GM21529 (cell line): ENCODE data around the gene P4HB.
A peak's percentile ranks its signal among the peaks of the same experiment; 100 is the strongest.

ENCODE experiments used
- ATAC-seq: cut with Tn5 transposase; IDR thresholded peaks from one replicate; pipeline ENCODE4 v1.9.1; 2021; ENCODE audit not compliant: unreplicated experiment

P4HB gene

DNA sequence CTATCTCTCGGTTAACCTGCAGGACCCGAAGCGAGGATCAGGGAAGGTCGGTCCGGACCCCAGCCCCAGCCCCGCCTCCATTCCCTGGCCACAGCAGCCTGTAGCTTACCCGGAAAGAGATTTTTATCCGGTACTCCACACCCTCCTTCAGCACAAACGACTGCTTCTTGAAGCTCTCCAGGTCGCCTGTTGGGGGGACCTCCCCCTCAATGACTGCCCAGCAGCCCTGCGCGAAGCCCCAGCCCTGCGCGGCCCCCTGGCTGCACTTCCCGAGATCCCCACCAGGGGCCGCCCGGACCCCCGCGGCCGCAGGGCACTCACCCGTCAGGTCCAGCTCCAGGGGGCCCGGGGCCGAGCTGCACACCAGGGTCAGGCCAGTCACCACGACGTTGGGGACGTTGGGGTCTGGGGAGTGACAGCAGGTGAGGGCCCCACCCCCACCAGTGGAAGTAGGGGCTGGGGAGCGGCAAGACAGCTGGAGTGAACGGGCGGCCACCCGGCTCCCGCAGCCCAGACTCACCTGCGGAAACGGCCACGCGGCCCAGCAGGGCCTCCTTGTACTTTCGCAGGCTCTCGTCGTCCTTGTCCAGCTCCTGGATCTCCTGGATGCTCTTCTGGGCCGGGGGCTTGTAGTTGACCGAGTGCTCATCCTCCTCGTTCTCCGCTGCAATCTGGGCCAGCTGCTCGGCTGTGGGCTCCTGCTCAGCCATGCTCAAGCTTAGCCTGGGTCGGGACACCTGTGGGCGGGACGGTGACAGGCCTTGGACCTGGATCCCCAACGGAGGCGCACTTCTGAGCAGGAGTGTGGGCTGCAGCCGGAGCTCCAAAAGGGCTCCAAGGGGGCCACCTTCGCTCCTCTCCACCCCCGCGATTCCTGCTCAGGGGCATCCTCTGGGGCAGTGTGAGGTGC is 9.1 kb upstream of the P4HB start:
- ATAC-seq, result no peak

DNA sequence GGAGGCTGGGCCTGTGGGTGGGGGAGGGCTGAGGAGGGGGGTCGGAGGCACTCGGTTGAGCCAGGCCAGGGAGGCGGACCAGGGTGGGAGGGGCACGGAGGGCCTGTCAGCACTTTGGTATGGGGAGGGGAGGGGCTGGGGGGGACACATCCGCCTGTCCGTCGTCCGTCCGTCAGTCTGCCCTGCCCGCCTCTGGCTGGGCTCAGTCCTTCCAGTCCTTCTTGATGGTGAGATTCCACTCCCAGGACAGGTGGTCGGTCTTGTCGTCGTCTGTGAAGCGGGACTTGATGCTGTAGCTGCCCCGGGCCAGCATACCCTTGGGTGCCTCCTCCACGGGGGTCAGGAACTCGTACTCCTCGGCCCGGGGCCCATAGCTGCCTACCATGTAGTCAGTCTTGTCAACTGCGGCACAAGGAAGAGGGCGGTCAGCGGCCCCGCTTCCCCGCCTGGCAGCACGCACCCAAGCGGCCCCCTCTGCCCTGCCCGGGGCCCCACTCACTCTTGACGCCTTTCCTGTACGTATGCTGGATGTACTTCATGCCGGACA is 8.4 kb upstream of the P4HB start:
- ATAC-seq, result no peak

DNA sequence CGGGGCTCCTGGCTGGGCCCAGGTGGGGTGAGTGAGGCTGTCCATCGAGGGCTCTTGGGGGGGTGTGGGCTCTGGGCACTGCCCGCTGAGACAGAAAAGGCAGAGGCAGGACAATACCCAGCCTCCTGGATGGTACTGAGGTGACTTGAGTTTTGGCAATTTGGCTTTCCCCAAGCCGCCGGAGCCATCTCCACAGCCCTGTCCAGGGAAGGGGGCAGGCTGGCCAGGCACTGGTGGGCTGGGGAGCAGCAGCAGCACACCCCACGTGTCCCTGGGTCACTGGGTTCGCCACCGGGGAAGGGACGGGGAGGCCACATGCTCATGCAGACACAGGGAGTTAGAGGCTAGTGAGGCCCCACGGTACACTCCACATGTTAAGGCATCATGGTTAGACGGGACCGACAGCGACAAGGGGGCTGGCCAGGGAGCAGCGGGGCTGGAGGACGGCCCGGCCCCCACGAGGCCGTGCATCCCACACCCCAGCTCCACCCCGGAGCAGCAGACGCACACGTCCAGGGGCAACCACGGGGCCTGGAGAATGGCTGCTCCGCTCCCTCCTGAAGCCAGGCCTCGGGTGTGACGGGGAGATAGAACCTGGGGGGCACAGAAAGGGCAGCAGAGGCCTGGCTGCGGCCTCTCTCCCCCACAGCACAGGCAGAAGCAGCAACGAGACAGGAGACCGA is 7.8 kb upstream of the P4HB start:
- ATAC-seq, result no peak

DNA sequence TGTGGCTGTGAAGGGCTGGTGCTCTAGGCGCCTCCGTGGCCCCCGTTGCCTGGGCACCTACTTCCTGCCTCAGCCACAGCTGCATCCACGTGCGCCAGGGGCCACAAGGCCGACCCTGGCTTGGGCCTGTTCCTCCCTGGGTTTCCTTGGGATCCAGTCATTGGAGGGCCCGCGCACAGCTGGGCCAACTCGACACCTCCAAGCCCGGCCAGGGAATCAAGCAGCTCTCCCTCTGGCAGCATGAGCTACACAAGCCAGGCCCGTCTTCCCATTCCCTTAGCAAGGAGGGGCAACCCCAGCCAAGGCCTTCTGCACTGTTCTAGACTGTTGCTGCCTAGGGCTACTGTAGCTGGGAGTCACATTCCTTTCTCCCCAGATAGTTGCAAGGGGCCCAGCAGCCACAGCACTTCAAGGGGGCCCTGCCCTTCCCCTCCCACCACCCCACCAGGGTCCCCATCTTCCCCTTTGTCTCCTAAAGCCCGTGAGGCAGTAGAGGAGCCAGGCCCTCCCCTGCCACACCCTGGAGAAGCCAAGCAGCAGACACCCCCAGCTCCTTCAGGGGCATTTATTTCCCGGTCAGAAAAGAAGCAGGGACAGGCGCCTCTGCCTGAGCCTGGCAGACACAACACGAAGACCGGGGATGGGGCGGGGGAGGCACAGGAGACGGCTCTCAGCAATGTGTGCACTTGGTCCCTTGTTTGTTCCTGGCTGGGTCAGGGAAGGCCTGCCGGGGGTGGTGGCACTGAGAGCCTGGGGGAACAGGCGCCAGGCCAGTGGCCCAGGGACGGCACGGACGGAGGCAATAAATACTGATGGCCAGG is 7.0 kb upstream of the P4HB start:
- ATAC-seq, result no peak

DNA sequence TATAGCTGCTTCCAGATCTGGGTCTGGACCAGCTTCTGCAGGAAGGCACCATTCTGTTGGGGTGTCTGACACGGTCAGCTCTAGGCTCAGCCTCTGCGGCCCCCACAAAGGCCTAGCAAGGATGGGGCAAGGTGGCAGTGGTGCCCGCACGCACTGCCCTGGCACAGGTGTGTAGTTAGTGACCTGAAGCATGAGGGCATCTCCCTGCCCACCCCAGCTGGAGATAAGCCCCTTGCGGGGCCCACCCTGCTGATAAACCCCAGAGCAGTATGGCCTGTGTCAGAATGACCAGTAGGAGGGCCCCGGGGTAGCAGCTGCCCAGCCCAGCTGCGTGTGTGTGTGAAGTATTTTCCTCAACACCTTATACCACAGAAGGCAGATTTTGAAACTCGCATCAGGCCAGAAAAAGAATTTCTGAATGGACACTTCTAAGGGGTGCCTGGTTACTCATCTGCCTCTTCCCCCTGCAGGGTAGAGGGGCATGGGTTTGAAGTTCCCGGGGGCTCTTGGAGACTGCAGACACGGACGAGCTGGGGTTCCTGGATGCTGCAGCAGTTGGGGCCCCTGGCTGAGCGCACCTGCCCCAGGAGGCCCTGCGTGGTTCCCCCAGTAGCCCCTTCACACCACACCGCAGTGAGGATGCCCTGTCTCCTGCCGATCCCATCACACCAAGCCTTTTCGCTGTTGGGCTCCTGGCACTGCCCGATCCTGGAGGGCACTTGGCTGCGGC is 6.3 kb upstream of the P4HB start:
- ATAC-seq, result no peak

DNA sequence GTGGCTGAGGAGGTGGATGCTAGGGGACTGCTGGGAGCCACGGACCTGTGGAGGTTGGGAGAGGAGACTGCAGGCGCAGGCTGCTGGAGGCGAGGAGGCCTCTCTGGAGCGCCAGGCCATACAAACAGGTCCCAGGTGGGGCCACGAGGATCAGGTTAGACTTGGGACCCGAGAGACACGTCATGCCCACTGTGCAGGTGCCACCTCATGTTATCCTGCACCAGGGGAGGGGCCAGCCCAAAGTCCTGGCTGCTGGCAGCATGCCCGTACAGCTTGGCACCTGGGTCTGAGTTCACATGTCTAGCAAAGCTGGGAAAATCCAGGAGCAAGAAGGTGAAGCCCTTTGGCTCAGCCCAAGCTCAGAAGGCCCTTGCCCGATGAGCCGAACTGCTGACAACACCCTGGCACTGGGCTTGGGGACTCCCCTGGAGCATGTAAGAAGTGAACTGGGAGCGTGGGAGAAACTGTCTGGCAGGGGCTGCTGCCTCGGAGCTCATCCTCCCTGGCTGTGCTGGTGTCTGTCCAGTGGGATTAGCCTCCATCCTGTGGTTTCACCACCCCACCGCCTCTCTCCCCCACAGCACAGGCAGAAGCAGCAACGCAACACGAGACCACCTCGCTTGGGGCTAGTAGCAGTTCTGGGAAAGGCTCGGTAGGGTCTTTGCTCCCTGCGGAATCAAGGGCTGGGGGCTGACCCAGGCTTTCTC is 5.6 kb upstream of the P4HB start:
- ATAC-seq, result no peak

DNA sequence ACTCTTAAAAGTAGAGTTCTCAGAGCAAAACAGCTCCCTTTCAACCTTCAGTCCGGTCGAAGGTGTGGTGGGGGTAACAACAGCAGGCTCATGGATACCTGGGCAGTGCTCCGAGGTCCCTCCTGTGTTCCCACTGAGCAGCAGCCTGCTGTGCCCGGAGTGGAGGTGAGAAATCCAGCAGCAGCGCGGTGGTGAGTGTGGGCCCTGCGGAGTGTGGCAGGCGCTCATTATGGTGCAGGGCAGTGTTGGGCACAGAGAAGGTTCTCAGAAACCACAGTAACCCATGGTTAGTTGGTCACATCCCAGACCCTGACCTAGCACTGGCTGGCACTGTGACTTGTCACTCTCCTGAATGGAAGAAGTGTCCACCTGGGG is 5.0 kb upstream of the P4HB start:
- no peak for ATAC-seq

DNA sequence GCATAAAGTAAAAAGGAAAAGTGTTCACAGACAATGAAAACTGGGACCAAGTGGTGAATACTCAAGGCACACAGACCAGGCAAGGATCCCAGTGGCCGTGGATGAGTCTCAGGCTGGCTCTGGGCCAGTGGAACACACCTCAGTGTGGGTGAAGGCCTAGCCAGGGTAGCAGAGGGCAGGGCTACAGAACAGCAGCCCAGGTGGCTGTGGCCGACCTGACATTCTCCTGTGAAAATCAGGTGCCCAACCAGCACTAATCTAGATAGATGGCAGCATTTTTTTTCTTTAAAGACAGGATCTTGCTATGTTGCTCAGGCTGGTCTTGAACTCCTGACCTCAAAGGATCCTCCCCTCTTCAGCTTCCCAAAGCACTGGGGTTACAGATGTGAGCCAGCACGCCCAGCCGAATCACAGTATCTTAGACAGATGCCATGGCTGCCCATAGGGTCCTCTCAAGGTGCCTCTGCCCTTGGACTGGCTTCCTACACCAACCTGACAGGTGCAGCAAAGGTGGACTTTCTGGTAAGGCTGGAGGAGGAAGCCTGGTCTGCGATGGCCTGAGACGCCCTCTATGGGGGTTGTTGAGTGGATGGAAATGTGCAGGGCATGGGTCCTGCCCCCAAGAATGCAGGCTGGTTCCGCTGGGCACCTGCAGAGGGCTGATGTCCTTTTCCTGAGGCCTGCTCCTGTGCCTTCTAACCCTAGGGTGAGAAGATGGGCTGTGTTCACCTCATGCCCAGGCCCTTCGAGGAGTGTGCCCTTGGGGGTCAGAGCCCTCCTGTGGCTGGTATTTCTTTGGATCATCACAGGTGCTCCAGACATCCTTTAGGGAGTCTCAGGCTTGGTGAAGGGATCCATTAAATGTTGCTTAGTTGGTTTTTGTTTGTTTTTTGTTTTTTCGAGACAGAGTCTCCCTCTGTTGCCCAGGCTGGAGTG is 3.8 kb upstream of the P4HB start:
- ATAC-seq, result no peak

DNA sequence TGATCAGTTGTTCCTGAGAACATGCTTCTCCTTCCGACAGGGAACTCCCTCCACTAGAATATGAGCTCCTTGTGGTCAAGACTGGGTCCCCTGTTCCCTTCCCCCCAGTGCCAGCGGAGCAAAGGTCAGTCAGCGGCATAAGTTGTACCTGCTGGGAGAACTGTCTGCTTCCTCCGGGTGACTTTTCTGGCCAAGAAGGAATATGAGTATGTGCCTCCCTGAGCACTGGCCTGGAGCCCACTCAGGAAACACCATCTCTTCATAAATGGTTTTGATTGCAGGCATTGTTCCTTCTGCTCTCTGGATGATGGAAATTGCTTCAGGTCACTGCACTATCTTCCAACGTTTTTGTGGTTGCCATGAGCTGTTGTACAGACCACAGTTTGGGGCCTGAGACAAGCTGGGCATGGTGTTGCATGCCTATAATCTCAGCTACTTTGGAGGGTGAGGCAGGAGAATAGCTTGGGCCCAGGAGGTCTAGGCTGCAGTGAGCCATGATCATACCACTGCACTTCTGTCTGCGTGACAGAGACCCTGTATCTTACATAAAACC is 2.9 kb upstream of the P4HB start:
- no peak for ATAC-seq

DNA sequence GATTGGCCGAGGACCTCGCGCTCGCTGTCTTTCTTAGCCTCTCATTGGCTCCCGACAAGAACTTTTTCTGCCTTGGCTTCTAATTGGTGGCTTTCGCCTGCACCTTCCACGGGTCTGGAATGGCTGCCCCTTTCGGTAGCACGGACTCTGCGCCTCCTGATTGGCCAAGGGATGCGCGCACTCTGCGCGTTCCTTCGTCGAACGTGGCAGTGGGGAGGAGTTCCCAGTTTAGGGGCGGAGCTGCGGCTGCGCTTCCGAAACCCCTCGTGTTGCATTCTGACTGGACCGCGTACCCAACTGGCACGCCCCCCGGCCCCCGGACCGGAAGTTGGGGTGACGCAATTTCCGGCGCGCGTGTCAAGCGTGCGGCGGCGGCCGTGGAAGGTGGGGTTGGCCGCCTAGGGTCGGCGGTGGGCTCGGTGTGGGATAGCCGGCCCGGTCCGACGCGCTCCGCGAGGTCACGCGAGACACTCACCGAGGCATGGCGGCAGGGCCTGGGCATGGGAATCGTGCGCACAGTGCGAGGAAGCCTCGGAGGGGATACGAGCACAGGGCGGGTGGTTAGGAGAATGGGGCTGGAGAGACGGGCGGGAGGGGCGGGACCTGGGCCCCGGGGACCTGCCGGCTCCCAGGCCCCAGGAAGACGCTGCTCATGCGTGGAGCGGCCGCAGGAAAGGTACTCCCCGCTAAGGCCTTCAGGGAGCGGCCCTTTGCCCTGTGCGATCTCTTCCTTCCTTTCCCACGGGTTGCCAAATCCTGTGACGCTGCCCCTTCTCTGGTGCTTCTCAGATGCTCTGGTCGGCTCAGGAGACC is 627 bp upstream of the P4HB start:
- peak; percentile 75 for ATAC-seq

DNA sequence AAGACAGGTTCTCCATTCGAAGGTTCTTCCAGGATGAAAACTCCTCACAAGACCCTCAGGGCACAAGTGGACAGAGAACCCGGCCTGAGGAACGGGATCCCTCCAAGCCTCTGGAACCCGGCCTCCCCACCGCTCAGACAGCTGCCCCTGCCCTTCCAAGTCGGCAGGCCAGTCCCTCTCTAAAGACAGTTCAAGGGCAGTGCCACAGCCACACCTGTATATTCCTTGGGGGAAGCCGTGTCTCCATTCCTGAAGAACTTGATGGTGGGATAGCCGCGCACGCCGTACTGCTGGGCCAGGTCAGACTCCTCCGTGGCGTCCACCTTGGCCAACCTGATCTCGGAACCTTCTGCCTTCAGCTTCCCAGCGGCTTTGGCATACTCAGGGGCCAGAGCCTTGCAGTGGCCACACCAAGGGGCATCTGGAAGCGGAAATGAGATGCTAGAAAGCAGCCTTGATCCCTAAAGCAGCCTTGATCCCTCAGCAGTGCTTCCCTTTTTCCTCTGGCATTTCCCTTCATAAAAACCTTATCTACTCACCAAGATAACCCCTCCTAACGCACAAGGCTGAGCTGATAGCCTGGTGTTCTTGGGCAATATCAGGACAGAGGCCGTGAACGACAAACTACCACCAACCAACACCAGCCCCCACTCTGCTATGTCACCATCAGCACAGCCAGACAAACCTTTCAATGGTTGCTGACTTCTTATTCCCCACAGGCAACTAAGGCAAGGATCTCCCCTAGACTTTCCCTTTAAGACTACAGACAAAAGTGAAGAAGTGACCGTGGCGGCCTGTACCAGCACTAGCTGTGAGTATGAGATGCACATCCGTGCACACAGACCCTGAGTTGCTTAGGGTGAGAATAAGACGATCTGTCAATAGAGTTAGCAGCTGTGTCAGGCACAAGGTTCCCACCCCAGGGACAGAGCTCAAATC is 1.1 kb downstream of the P4HB start:
- ATAC-seq, result no peak

DNA sequence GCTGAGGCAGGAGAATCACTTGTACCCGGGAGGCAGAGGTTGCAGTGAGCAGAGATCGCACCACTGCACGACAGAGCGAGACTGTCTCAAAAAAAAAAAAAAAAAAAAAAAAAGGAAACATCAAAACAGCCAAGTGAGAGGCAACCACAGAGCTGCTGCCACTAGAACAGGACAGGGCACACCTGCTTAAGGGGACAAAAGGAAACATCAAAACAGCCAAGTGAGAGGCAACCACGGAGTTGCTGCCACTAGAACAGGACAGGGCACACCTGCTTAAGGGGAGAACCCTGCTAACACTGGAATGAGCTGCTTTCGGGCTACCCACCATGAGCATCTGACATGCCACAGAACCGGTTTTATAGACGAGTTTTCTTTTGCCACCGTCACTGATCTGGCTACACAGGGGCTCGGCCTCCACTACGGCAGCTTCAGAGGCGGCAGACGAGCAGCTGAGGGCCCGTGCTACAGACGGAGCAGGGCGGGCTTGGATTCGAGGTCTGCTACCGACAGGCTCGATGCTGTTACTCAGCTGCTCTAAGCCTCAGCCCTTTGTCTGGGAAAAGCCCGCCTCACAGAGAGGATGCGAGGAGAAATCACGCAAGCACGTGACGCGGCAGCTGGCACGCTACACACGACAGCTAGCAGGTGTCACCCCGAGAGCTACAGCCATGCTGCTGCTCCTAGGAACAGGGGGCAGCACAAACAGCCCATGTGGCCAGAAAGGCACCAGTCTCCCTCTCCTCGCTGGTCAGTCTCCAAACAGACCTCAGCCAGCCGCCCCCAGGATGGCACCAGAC is 2.0 kb downstream of the P4HB start:
- no peak for ATAC-seq

DNA sequence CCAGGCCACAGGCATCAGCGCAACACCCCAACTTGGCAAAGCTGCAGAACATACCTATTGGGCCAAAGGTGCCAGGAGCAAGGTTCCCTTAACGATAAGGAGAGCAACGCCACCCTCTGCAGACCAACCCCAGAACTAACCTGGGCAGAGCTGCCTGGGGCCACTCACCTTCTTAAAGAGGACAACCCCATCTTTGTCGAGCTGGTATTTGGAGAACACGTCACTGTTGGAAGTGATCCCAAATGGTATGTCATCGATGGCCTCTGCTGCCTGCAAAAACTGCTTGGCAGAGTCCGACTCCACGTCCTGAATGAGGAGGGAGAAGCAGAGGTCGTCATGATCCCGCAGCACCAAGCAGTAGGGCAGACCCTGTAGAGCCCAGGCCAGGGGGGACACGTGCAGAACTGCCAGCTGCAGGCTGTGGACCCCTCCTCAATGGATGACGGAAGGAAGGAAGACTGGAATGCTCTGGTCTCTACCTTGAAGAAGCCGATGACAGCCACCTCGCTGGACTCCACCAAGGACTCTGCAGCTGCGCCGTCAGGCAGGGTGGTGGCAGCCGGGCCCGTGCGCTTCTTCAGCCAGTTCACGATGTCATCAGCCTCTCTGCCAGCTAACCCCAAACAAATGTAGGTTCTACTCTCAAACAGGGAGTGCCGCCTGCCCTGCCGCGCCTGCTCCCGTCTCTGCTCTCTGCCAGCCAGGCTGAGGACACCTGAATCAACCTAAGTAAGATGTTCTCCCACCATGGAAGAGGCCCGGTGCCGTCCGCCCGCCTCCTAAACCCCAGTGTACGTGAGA is 5.2 kb downstream of the P4HB start:
- no peak for ATAC-seq

DNA sequence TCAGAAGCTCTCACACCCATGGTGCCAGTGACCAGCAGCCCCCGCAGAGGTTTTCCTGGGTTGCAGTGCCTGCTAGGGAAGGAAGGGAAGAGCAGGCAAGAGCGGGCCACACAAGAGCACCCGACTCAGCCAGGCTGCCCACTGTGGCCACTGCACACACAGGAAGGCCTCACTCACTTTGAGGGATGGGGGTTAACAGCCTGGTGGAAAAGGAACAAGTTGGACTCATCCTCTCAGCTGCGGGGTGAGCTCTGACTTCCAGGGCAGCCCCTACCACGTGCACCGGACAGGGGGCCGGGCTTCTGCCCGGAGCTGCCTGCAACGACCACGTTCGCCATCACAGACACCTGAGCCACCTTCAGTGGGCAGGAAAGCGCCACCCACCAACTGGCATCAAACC is 8.1 kb downstream of the P4HB start:
- ATAC-seq, result no peak

DNA sequence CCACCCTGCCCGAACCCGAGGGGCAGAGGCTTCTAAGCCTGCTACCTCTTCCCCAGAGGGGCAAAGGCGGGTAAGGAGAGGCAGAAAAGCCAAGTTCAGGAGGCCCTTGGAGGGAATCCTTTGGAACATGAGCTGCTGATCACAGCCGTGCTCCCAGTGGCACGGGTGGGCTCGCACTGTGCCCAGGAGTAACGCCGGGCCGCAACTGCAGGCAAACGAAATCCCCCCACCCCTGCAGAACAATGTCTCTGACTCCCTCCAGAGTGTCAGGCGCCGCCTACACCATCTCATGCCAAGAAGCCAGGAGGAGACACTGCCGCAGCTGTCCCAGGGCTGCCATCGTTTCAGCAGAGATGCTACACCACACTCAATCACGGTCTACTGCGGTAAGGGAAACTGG is 8.9 kb downstream of the P4HB start:
- ATAC-seq, result no peak
